ENCODE results near the gene DRAXIN.
"Not testable (repeated sequence)": the region's sequence is repeated elsewhere in the genome, so short reads cannot be mapped to it uniquely, and the experiment has no call there.

The DRAXIN gene

GRCh38 chr1:11691302-11691914 is at the start of gene DRAXIN:
Gene DRAXIN (plus strand): TSS chr1:11691710. CDS start chr1:11706259, 14,549 bp downstream.
- no peak for DNase-seq

GRCh38 chr1:11641776-11642305 is 49.7 kb upstream of the DRAXIN start:
- DNase-seq: no peak

GRCh38 chr1:11642418-11643017 is 49.0 kb upstream of the DRAXIN start:
- not testable (repeated sequence) for DNase-seq

GRCh38 chr1:11643782-11644181 is 47.7 kb upstream of the DRAXIN start:
- DNase-seq: no peak

- DNase-seq: no peak
Measured at GRCh38 chr1:11645270-11645669, 46.2 kb upstream of the DRAXIN start.

GRCh38 chr1:11645670-11646265 is 45.7 kb upstream of the DRAXIN start:
- no peak for DNase-seq

- no peak for DNase-seq
Measured at GRCh38 chr1:11646317-11646716, 45.2 kb upstream of the DRAXIN start.

- no peak for DNase-seq
Measured at GRCh38 chr1:11647333-11647732, 44.2 kb upstream of the DRAXIN start.

GRCh38 chr1:11648039-11648438 is 43.5 kb upstream of the DRAXIN start:
- DNase-seq: no peak

- no peak for DNase-seq
Measured at GRCh38 chr1:11648732-11649158, 42.8 kb upstream of the DRAXIN start.

GRCh38 chr1:11649237-11649623 is 42.3 kb upstream of the DRAXIN start:
- no peak for DNase-seq

- no peak for DNase-seq
Measured at GRCh38 chr1:11649624-11650330, 41.7 kb upstream of the DRAXIN start.

GRCh38 chr1:11650331-11650991 is 41.0 kb upstream of the DRAXIN start:
- no peak for DNase-seq

- no peak for DNase-seq
Measured at GRCh38 chr1:11651017-11651416, 40.5 kb upstream of the DRAXIN start.

- no peak for DNase-seq
Measured at GRCh38 chr1:11652203-11652780, 39.2 kb upstream of the DRAXIN start.

- no peak for DNase-seq
Measured at GRCh38 chr1:11653101-11653860, 38.2 kb upstream of the DRAXIN start.

- no peak for DNase-seq
Measured at GRCh38 chr1:11653861-11654136, 37.7 kb upstream of the DRAXIN start.

GRCh38 chr1:11654137-11654938 is 37.2 kb upstream of the DRAXIN start, which contains the start of the genes FBXO2 and FBXO44:
Gene FBXO2 (minus strand): TSS chr1:11654429. CDS start chr1:11654340, 89 bp downstream.
Gene FBXO44 (plus strand): TSS chr1:11654877. CDS start chr1:11655836, 959 bp downstream.
- DNase-seq: no peak

- DNase-seq: no peak
Measured at GRCh38 chr1:11654939-11655808, 36.3 kb upstream of the DRAXIN start.

GRCh38 chr1:11657654-11658053 is 33.9 kb upstream of the DRAXIN start:
- no peak for DNase-seq

Data from cortex of kidney (tissue), 1 donor.